ENCODE results near the gene COL4A2. TPM values are rescaled to one million over a fixed set of nuclear protein-coding genes. Genes with fewer than 3 reads are reported as not detected.

Gene COL4A2
- total RNA-seq, 4 donors from 2014 or later: 419 to 931 (median 555) TPM

- H3K27ac ChIP-seq (replicated peaks in 1 of 4): peak overlapping the region; percentile 99
- H3K36me3 ChIP-seq: peaks cover 0 to 8% (median 0%) of the 10 kb centered on the region in 4 donors
- intact Hi-C loops (cut with DNase I): no loop called here
- no peak for DNase-seq (ENCODE audit: extremely low spot score)
- peaks cover 84 to 100% (median 99%) of the 10 kb centered on the region in 4 donors for H3K4me1 ChIP-seq
- H3K27me3 ChIP-seq: no peaks in the 10 kb centered on the region
- H3K9me3 ChIP-seq: no peaks in the 10 kb centered on the region
- WGBS: 51% methylated on average over 10 of the region's 10 CpGs
- TF ChIP-seq POLR2AphosphoS5 (IDR thresholded peaks at IDR 0.05) (no peak), CTCF (IDR thresholded peaks at IDR 0.05) (no peak), POLR2A (IDR thresholded peaks at IDR 0.05; ENCODE audit: low read depth) (no peak), EP300 (IDR thresholded peaks at IDR 0.05) (no peak)
- peak overlapping the region; percentile 14 to 30 (median 22) for H3K4me3 ChIP-seq
Observed at GRCh38 chr13:110299283-110299840, 7.7 kb upstream of the COL4A2 start.

DNA sequence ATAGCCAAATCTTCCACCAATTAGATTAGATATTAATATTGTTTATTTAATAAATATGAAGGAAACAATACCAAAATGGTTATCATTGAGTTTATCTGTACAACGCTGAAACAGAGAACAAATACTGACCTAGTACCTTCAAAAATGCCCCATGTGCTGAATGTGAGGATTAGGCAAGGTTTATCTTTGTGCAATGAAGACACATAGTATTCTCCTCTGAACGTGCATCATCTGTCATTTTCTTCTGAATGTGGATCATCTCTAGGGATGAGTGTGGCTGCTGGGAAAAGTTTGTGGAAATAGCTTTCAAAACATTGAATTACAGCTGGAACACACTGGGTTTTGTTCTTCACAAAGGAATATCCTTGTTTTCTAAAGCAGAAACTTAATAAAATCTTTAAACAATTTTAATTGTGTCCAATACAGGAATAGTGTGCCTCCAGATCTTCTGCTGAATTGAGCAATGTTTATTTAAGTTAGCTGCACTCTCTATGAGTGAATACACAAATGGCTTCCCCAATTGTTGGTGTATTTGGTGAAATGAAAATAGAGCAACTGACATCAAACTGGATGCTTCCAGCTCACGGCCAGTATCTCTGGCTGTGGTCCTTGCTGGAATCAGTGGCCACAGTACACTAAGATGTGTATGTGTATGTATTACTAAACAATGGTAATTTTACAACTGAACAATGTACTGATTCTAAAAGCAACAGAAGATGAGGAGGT is 6.8 kb upstream of the COL4A2 start:
- Histone ChIP-seq H3K27ac (replicated peaks in 1 of 4) (peak overlapping the region; percentile 99), H3K9me3 (no peaks in the 10 kb centered on the region), H3K4me1 (peaks cover 76 to 100% (median 98%) of the 10 kb centered on the region in 4 donors), H3K27me3 (no peaks in the 10 kb centered on the region), H3K36me3 (peaks cover 0 to 8% (median 0%) of the 10 kb centered on the region in 4 donors), H3K4me3 (no peak overlapping the region)
- DNase-seq (ENCODE audit: extremely low spot score): no peak
- intact Hi-C loops (cut with DNase I): loop anchor here (5.0 kb wide), 2 partner anchors 33 to 53 kb away; no protein-coding TSS in a partner anchor
- WGBS: 34% methylated on average over 3 of the region's 3 CpGs
- no peak for TF ChIP-seq CTCF (IDR thresholded peaks at IDR 0.05)
- peak; percentile 50 for TF ChIP-seq EP300 (IDR thresholded peaks at IDR 0.05)

DNA sequence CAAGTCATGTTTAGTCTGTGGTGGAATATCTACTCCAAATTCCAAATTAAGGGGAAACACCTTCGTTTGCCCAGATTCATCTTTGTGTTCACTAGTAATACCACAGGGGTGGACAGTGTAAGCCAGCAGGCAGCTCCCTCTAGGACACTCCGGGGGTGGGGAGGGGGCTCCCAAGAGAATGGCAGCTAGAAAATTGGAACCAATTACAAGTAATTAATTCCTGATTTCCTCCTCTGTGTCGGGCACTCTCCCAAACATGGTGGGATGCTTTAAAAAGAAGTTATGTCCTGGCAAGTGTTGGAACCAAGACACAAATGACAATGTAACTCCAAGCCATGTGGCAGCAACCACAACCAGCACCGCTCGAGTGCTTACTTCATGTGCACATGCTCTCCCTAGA is 6.0 kb upstream of the COL4A2 start:
- Histone ChIP-seq H3K9me3 (no peaks in the 10 kb centered on the region), H3K27me3 (no peaks in the 10 kb centered on the region), H3K27ac (replicated peaks in 1 of 4) (peak overlapping the region; percentile 99), H3K4me3 (peak overlapping the region in 1 of 4 donors; percentile 7), H3K4me1 (peaks cover 69 to 95% (median 90%) of the 10 kb centered on the region in 4 donors), H3K36me3 (peaks cover 0 to 8% (median 0%) of the 10 kb centered on the region in 4 donors)
- WGBS: 40% methylated on average over 5 of the region's 5 CpGs
- no peak for DNase-seq (ENCODE audit: extremely low spot score)
- TF ChIP-seq POLR2AphosphoS5 (IDR thresholded peaks at IDR 0.05) (no peak), EP300 (IDR thresholded peaks at IDR 0.05) (no peak), POLR2A (IDR thresholded peaks at IDR 0.05; ENCODE audit: low read depth) (no peak), CTCF (IDR thresholded peaks at IDR 0.05) (no peak)
- intact Hi-C loops (cut with DNase I): loop anchor here (5.0 kb wide), 2 partner anchors 34 to 54 kb away; no protein-coding TSS in a partner anchor

DNA sequence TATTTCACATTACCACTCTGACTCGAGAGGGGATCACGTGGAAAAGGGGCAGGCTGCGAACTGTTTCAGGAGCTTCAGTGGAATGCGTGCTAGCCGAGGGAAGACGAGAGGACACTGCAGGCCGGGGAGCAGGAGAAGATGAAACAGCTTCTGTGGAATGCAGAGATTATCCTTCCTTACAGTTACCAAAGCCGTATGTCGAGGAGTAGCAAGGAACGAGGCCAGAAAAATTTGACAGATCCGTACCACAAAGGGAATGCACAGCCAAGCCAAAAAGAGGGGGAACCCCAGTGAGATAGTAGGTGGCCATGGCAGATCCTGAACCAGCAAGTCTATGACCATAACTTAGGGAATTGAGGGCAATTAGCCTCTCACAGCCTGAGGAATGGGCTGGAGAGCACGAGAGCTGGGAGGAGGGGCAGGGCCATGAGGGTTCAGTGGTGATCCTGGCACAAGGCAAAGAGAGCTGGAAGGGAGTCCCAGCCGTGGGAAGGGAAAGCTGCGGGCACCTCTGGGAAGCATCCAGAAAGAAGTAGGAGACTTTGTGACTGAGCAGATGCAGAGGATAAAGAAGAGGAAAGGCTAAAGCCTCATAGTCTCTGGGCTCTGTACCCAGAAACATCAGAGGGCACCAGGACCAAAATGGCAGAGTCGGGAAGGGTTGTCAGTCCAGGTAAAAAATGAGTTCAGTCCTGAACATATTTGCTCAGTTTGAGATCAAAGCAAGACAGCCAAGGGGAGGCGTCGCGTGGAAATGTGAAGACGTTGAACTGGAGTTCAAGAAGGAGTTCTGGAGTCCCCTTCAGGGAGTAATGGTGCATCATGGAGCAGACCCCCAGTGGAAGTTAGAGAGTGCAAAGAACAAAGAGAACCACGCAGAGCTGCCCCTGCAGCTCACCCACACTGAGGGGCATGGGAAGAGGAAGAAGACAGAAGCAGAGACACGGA is 5.2 kb upstream of the COL4A2 start:
- Histone ChIP-seq H3K27ac (replicated peaks in 1 of 4) (peak overlapping the region; percentile 99), H3K4me1 (peaks cover 63 to 87% (median 82%) of the 10 kb centered on the region in 4 donors), H3K4me3 (peak overlapping the region in 2 of 4 donors; percentile 7 to 18), H3K9me3 (no peaks in the 10 kb centered on the region), H3K27me3 (peaks cover 0 to 3% (median 0%) of the 10 kb centered on the region in 4 donors), H3K36me3 (peaks cover 0 to 8% (median 0%) of the 10 kb centered on the region in 4 donors)
- TF ChIP-seq POLR2AphosphoS5 (IDR thresholded peaks at IDR 0.05) (no peak), EP300 (IDR thresholded peaks at IDR 0.05) (no peak), CTCF (IDR thresholded peaks at IDR 0.05) (no peak), POLR2A (IDR thresholded peaks at IDR 0.05; ENCODE audit: low read depth) (no peak)
- no peak for DNase-seq (ENCODE audit: extremely low spot score)
- intact Hi-C loops (cut with DNase I): loop anchor here (5.0 kb wide), 2 partner anchors 35 to 55 kb away; no protein-coding TSS in a partner anchor
- 60% methylated on average over 21 of the region's 21 CpGs for WGBS

Measured in esophagus muscularis mucosa (tissue), 4 donors.